NCI-H524 (cell line): ENCODE results near the gene SH2D1B.

Source experiments
- DNase-seq, 2 experiments: peaks; one replicate each; lab custom pipeline; 2025; lab: John Stamatoyannopoulos, UW

SH2D1B gene

DNA sequence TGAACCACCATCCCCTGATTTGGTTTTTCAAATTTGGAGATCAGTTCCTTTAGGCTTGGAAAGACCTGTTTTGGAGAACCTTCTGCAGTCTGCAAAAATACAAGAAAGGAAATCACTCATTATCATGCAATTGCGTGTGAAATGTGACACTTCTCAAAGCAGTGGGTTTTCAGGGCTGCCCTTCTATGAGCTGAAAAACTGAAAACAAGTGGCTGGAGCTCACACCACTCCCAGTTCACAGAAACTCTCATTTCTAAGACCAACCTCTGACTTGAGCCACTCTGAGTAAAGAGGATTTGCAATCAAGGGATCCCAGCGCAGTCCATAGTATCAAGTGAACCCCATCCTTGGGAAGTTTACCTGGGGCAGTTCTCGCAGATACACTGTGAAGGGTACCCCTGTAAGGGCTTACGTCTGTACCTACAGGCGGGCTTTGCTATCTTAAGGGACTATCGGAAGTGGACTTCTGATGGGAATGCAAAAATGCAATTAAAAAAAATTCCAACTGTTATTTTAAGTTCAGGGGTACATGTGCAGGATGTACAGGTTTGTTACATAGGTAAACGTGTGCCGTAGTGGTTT, 12.8 kb downstream of the SH2D1B start:
- no peak for DNase-seq

- peak in 1 of 2 experiments; percentile 13 for DNase-seq
Measured at GRCh38 chr1:162397943-162398560, 13.9 kb downstream of the SH2D1B start.

- DNase-seq = no peak
Measured at GRCh38 chr1:162397039-162397448, 14.9 kb downstream of the SH2D1B start.

- DNase-seq = no peak
Measured at GRCh38 chr1:162396201-162396906, 15.6 kb downstream of the SH2D1B start.

DNA sequence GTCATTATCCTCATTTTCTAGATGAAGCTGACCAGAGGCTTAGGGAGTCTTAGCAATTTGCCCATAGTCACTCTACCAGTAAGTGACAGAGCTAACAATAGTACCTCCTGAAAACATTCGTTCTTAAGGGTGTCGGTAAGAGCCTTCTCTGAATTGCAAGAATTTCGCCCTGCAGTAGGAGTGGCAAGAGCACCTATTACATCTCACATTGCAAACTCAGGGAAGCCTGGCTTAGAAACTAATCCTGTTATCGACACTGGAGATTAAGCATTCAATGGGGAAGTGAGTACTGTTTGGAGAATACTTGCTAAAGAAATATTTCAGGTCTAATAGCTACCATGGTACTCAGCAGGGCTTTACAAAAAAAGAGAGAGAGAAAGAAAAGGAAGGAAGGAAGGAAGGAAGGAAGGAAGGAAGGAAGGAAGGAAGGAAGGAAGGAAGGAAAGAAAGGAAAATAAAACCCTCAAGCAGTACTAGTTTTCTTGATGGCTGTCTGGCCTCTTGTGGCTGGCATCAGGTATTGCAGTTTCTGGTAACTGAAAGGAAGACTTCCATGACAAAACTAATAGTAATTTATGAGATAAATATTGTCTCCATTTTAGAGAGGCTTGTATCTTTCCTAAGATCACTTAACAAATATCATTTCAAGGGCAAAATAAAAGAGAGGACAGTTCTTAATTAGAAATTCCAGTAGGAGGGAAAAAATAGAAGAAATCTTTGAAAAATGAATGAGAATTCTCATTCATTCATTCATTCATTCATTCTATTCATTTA, 20.0 kb downstream of the SH2D1B start:
- DNase-seq = peak; percentile 42 to 81

DNA sequence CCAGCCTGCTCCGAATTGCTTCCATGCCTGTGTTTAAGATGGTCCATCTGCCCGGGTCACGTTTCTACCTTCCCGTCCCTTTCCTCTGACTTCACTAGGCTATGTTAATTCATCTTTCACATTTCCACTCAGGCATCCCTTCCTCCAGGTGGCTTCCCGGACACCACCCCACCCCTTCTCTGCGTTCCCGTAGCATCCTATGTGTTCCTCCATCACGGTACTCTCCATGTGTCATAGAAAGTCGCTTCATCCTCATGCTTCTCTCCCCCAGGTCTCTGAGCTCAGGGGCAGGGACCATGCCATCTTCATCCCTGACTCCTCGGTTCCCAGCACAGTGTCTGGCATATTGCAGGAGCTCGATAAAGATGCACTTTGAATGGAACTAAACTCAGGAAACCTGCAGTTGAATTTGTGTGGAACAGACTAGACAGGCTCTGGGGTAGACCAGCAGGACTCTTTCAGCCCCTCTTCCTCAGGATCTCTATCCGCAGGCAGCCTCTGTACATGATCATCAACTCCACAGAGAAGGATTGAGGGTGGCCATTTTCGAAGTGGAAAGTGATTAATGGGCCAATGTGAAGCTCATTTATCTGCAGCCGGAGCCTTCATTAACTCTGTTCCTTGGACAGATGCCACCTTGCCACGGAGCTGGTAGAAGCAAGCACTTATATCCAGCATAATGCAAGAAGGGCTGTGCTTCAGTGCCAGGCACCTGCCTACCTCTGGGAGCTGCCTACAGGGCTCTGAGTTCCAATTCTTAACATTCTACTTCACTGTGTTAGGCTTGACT, 21.3 kb downstream of the SH2D1B start:
- peak in 1 of 2 experiments; percentile 32 for DNase-seq

GRCh38 chr1:162389971-162390370, 22.0 kb downstream of the SH2D1B start:
- no peak for DNase-seq

DNA sequence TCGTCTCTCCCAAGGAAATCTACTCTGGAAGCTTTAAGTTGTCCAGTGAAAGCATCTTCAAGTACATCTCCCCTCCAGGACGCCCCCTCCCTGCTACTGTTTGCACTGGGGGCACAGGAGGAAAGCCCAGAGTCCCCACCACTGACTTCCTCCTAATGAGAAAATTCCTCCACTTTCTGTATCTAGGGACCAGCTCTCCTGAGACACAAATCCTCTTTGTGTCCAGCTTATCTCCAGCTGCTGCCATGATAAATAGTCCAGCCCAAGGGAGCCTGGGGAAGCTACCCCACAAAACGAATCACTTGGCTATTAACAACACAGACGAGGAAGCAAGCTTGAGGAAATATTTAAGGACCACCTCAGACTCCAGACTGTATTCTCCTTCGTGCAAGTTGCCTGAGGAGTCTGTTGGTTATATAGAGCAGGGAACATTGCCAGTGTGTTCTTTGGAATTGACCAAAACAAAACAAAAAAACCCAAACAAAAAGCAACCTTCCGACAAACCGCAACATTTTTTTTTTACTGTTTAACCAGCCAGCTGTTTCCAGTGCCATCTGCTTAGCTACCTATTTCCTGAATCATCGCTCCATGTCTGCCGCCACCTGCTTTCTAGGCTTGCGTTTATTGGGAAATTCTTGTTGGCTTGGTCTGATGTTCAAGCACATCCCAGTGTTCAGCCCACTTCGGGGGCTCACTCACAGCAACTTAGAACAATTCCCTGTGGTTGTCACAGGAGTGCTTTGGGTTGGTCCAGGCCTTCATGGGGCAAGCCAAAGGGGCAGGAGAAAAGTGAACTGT, 22.7 kb downstream of the SH2D1B start:
- DNase-seq = peak; percentile 58 to 74

- DNase-seq = no peak
Measured at GRCh38 chr1:162388615-162389014, 23.3 kb downstream of the SH2D1B start.

- no peak for DNase-seq
Measured at GRCh38 chr1:162388083-162388594, 23.8 kb downstream of the SH2D1B start.

DNA sequence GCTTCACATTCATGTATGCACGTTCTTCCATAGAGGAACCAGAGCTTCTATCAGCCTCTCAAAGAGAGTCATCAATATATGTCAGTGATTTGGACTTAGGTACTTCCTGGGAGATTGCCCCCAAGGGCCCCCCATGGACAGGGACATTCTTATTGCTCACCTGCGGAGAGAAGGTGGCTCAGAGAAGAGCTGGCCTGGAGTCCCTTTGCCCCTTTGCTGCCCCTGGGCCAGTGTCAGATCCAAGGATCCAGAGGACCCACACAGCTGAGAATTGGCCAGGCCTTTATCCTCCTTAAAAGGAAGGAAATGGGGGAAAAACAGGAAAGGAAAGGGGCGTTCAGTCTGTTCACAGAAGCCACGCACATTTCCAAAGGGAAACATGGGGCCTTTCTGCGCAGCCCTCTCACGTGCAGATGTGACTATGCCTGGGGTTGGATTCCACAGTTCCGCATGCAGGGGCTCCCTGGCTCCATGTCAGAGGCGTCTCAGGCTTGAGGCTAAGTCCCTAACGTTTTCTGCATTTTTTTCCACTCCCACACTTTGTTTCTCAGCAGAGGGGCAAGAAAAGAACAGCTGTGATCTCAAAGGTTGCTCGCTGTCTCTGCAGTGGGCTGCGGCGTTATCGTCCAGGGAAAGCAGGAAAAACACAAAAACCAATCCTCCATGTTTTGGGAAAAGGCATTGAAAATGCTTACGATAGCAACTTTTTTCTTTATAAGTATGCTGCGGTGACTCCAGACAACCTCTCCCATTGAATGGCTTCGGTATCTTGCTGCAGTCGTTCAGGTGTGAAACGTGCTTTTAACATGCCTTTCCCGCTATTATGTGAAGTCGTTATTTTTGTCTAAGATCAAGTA, 24.5 kb downstream of the SH2D1B start:
- no peak for DNase-seq

GRCh38 chr1:162386292-162387225, 25.4 kb downstream of the SH2D1B start:
- no peak for DNase-seq

- no peak for DNase-seq
Measured at GRCh38 chr1:162385702-162386101, 26.2 kb downstream of the SH2D1B start.

DNA sequence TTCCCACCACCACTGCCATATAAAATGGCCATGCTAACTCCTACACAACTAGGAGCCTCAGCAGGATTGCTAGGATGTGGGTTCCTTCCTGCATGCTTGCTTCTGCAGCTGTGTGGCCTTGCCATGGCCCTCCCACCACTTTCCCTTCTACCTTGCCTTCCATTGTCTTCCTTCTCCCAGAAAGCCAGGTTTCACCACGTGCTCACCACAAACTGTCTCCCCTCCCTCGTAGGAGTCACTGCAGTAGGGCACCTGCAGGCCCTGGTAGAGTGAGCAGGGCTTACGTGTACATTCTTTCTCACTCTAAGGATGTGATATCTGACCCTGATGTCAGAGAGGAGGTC, 26.7 kb downstream of the SH2D1B start:
- no peak for DNase-seq

GRCh38 chr1:162384601-162385279, 27.2 kb downstream of the SH2D1B start:
- no peak for DNase-seq

DNA sequence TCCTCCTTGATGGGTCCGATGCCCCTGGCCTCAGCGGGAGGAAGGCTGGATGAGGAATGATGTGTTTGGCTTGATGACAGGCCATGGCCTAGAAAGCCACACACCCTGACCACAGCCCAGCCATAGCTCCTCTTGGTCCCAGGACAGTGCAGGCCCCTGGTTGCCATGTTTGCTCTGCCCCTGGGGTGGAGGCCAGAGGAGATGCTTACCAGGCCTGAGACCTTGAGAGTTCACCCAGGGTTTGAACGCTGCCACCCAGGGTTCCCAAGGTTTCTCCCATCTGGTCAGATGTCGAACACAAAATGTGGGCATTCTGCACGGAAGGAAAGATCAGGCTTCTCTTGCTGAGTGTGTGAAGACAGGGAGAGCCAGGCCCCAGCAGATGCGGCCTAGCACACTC, 27.8 kb downstream of the SH2D1B start:
- DNase-seq = no peak

DNA sequence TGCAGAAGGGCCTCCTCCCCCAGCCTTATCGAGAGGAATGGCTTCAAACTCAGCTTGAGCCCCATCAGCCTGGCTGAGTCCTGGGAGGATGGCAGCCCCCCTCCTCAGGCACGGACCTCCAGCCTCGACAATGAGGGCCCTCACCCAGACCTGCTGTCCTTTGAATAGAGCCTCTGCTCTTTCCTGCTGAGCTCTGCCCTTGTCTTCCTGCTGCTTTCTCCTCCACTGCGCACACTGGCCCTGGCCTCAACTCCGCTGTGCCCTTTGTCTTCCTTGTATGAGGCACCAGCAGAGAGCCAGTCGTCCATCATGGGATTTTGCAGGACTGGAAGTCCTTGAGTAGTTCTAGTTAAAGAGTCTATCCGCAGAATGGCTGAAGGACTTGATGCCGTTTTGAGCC, 28.4 kb downstream of the SH2D1B start:
- DNase-seq = no peak

- DNase-seq = no peak
Measured at GRCh38 chr1:162383091-162383490, 28.8 kb downstream of the SH2D1B start.
